H1 (cell line): ENCODE results near the gene RNF113B. TPM values are rescaled to one million over a fixed set of nuclear protein-coding genes. Genes with fewer than 3 reads are reported as not detected.
A peak's percentile ranks its signal among the peaks of the same experiment; 100 is the strongest.

Experiments
- CTCF ChIA-PET: fragments of 300-600 bp; sonication (Branson Sonifier 250); formaldehyde crosslinking; loops from one replicate; lab custom pipeline; 2021; ENCODE audit not compliant: partially characterized antibody; lab: Charles Lee
- POLR2A ChIA-PET: fragments of 300-600 bp; sonication (Branson Sonifier 250); formaldehyde crosslinking; loops from one replicate; lab custom pipeline; 2021; ENCODE audit warnings: inconsistent platforms; ENCODE audit not compliant: partially characterized antibody; lab: Charles Lee
- DNase-seq, 2 experiments: peaks; one replicate each; pipeline versions ENCODE4 v3.0.0 to v3.0.0-alpha.2; 2010 to 2022; ENCODE audit warnings: low spot score in 2 of 2, low read depth in 1 of 2, mixed read lengths in 1 of 2
- FAIRE-seq: peaks from 2 replicates; lab custom pipeline; 2011; peaks lifted over from hg19 to GRCh38; lab: Jason Lieb, UNC
- H2AFZ ChIP-seq: 2 replicates; pipeline ENCODE4 v1.8.1; 2012; ENCODE audit warnings: low read length, inconsistent platforms
- H2AK5ac ChIP-seq: 2 replicates; pipeline ENCODE4 v1.6.1; 2013; ENCODE audit warnings: low read depth, low read length
- H2BK120ac ChIP-seq: replicated peaks from 2 replicates; pipeline ENCODE3; 2013; ENCODE audit warnings: low read depth, low read length, inconsistent platforms
- H2BK12ac ChIP-seq: 2 replicates; pipeline ENCODE4 v1.6.1; 2013; ENCODE audit warnings: low read depth, low read length
- H2BK15ac ChIP-seq: 2 replicates; pipeline ENCODE4 v1.6.1; 2013; ENCODE audit warnings: low read length
- H2BK20ac ChIP-seq: 2 replicates; pipeline ENCODE4 v1.6.1; 2013; ENCODE audit warnings: low read length
- H2BK5ac ChIP-seq: 2 replicates; pipeline ENCODE4 v1.6.1; 2013; ENCODE audit warnings: low read depth, low read length
- H3K14ac ChIP-seq: 2 replicates; pipeline ENCODE4 v1.6.1; 2013; ENCODE audit warnings: inconsistent platforms; ENCODE audit not compliant: insufficient read length
- H3K18ac ChIP-seq: 2 replicates; pipeline ENCODE4 v1.6.1; 2013; ENCODE audit warnings: low read length; ENCODE audit errors: extremely low read depth
- H3K23ac ChIP-seq: 2 replicates; pipeline ENCODE4 v1.6.1; 2013; ENCODE audit warnings: inconsistent platforms; ENCODE audit not compliant: insufficient read length
- H3K23me2 ChIP-seq: 2 replicates; pipeline ENCODE4 v1.6.1; 2013; ENCODE audit warnings: low read depth, low read length
- H3K27ac ChIP-seq: 2 replicates; pipeline ENCODE4 v1.6.1; 2011; ENCODE audit warnings: low read depth, low read length, inconsistent platforms
- H3K27me3 ChIP-seq, 4 experiments: replicated peaks in 1 of 4; 1 replicate in 1 of 4; 2 replicates in 3 of 4; pipeline versions ENCODE4 v1.6.1 to v1.8.1; 2011 to 2013; ENCODE audit warnings: low read length in 3 of 4, mild to moderate bottlenecking in 3 of 4, inconsistent platforms in 2 of 4, mixed read lengths in 2 of 4, moderate library complexity in 1 of 4; ENCODE audit not compliant: control insufficient read depth in 3 of 4, insufficient read depth in 3 of 4; ENCODE audit errors: extremely low read depth in 1 of 4
- H3K36me3 ChIP-seq, 4 experiments: 2 replicates each; pipeline versions ENCODE4 v1.6.1 to v1.8.1; 2011 to 2013; ENCODE audit warnings: mild to moderate bottlenecking in 4 of 4, low read length in 3 of 4, moderate library complexity in 2 of 4, control low read depth in 1 of 4, inconsistent platforms in 1 of 4; ENCODE audit not compliant: insufficient read depth in 4 of 4, control insufficient read depth in 2 of 4
- H3K4ac ChIP-seq: replicated peaks from 2 replicates; pipeline ENCODE3; 2013; ENCODE audit warnings: low read length, low read depth, mixed read lengths, inconsistent platforms; ENCODE audit not compliant: insufficient read length
- H3K4me1 ChIP-seq, 4 experiments: replicated peaks in 1 of 4; 1 replicate in 1 of 4; 2 replicates in 3 of 4; pipeline versions ENCODE4 v1.6.1 to v1.8.1; 2011 to 2013; ENCODE audit warnings: low read length in 3 of 4, inconsistent platforms in 2 of 4, mixed read lengths in 1 of 4; ENCODE audit not compliant: insufficient read depth in 4 of 4, control insufficient read depth in 3 of 4
- H3K4me2 ChIP-seq, 2 experiments: 2 replicates each; pipeline versions ENCODE4 v1.6.1 to v1.8.1; 2011 to 2013; ENCODE audit warnings: low read depth in 2 of 2, low read length in 2 of 2, control low read depth in 1 of 2, inconsistent platforms in 1 of 2, mild to moderate bottlenecking in 1 of 2; ENCODE audit not compliant: insufficient read depth in 1 of 2
- H3K4me3 ChIP-seq, 4 experiments: fragments of 200-600, 300-600 bp in 1 of 4; sonication (generic), shearing (Covaris generic), sonication (Bioruptor Twin) in 1 of 4; 2 replicates each; pipeline versions ENCODE4 v1.5.1 to v1.8.1; 2011 to 2016; ENCODE audit warnings: low read length in 4 of 4, low read depth in 3 of 4, control low read depth in 2 of 4, inconsistent platforms in 2 of 4, mild to moderate bottlenecking in 2 of 4, mixed read lengths in 1 of 4, moderate library complexity in 1 of 4; ENCODE audit not compliant: insufficient read depth in 2 of 4; ENCODE audit errors: extremely low read depth in 1 of 4
- H3K56ac ChIP-seq: replicated peaks from 2 replicates; pipeline ENCODE3; 2013; ENCODE audit warnings: low read depth, mild to moderate bottlenecking, mixed read lengths, low read length, inconsistent platforms; ENCODE audit not compliant: insufficient read length
- H3K79me1 ChIP-seq: 2 replicates; pipeline ENCODE4 v1.6.1; 2013; ENCODE audit warnings: low read depth, low read length, control low read depth
- H3K79me2 ChIP-seq, 2 experiments: 2 replicates each; pipeline versions ENCODE4 v1.6.1 to v1.8.1; 2012 to 2013; ENCODE audit warnings: low read length in 2 of 2, mild to moderate bottlenecking in 2 of 2, inconsistent platforms in 1 of 2; ENCODE audit not compliant: insufficient read depth in 2 of 2, control insufficient read depth in 1 of 2
- H3K9ac ChIP-seq, 4 experiments: replicated peaks in 1 of 4; 1 replicate in 1 of 4; 2 replicates in 3 of 4; pipeline versions ENCODE4 v1.6.1 to v1.8.1; 2011 to 2013; ENCODE audit warnings: low read depth in 3 of 4, low read length in 3 of 4, control low read depth in 2 of 4, mild to moderate bottlenecking in 2 of 4, moderate library complexity in 2 of 4, inconsistent platforms in 1 of 4; ENCODE audit errors: extremely low read depth in 1 of 4
- H3K9me3 ChIP-seq, 2 experiments: 2 replicates each; pipeline versions ENCODE4 v1.6.1 to v1.8.1; 2012 to 2013; ENCODE audit warnings: mild to moderate bottlenecking in 2 of 2, moderate library complexity in 2 of 2, control low read depth in 1 of 2, inconsistent platforms in 1 of 2, low read depth in 1 of 2, low read length in 1 of 2, mixed read lengths in 1 of 2; ENCODE audit not compliant: insufficient read depth in 2 of 2
- H4K20me1 ChIP-seq, 2 experiments: replicated peaks in 1 of 2; 2 replicates each; pipeline versions ENCODE3 to v1.8.1; 2011 to 2013; ENCODE audit warnings: inconsistent platforms in 2 of 2, low read length in 2 of 2, mild to moderate bottlenecking in 1 of 2; ENCODE audit not compliant: insufficient read depth in 2 of 2, control insufficient read depth in 1 of 2
- H4K5ac ChIP-seq: 2 replicates; pipeline ENCODE4 v1.6.1; 2013; ENCODE audit warnings: low read length, low read depth, mixed read lengths, inconsistent platforms; ENCODE audit not compliant: insufficient read length
- H4K8ac ChIP-seq: 2 replicates; pipeline ENCODE4 v1.8.0; 2013; ENCODE audit warnings: mild to moderate bottlenecking, moderate library complexity, low read length, inconsistent platforms; ENCODE audit not compliant: insufficient read depth; ENCODE audit errors: extremely low read depth
- H4K91ac ChIP-seq: replicated peaks from 2 replicates; pipeline ENCODE3; 2013; ENCODE audit warnings: low read length, mixed read lengths, inconsistent platforms; ENCODE audit not compliant: insufficient read length
- CBX5 ChIP-seq: fragments of 300-800, 300-1000 bp; sonication (generic); IDR thresholded peaks from 2 replicates; pipeline ENCODE4 v1.7.1; 2016; ENCODE audit warnings: antibody characterized with exemption, low read length, low read depth
- CEBPB ChIP-seq: IDR thresholded peaks from 2 replicates; pipeline ENCODE4 v1.6.1; 2012; ENCODE audit warnings: low read depth, low read length
- POLR2A ChIP-seq, 2 experiments: IDR thresholded peaks; 1 replicate in 1 of 2; 2 replicates in 1 of 2; pipeline ENCODE4 v1.6.1; 2011; ENCODE audit warnings: low read depth in 2 of 2, low read length in 2 of 2, mild to moderate bottlenecking in 2 of 2; ENCODE audit errors: control extremely low read depth in 1 of 2
- RAD21 ChIP-seq, 2 experiments: IDR thresholded peaks in 1 of 2; conservative IDR thresholded peaks in 1 of 2; 2 replicates each; pipeline ENCODE4 v1.6.1; 2011; ENCODE audit warnings: low read depth in 2 of 2, low read length in 2 of 2, improper control_type of control experiment in 1 of 2, inconsistent platforms in 1 of 2, mild to moderate bottlenecking in 1 of 2, moderate library complexity in 1 of 2
- SP1 ChIP-seq: IDR thresholded peaks from 2 replicates; pipeline ENCODE4 v1.6.1; 2011; ENCODE audit warnings: low read depth, low read length
- TAF1 ChIP-seq: IDR thresholded peaks from 2 replicates; pipeline ENCODE4 v1.6.1; 2011; ENCODE audit warnings: mild to moderate bottlenecking, low read depth, low read length
- TCF12 ChIP-seq: IDR thresholded peaks from 2 replicates; pipeline ENCODE4 v1.6.1; 2011; ENCODE audit warnings: low read depth, mild to moderate bottlenecking, low read length
- WGBS, 2 experiments: shearing (Covaris generic) in 1 of 2; methylation state at CpG; one replicate each; pipeline versions ENCODE4 v1.1.6 to v1.1.7; 2013 to 2015; ENCODE audit warnings: low lambda C conversion rate in 2 of 2, mixed read lengths in 2 of 2, inconsistent platforms in 1 of 2, low coverage in 1 of 2, missing lambda C conversion rate in 1 of 2; ENCODE audit not compliant: insufficient replicate concordance in 2 of 2, insufficient coverage in 1 of 2, insufficient read length in 1 of 2; ENCODE audit errors: extremely low coverage in 1 of 2, missing lambda C conversion rate in 1 of 2; 5-methylcytosine and 5-hydroxymethylcytosine counted together
- polyA plus RNA-seq, 7 experiments: library from polyadenylated mRNA; depleted of rRNA in 3 of 7; stranded (reverse) in 5 of 7; unstranded in 2 of 7; fragments of >200 nt in 5 of 7; fragments of 200-250 nt in 2 of 7; gene quantifications; 1 replicate in 5 of 7; 2 replicates in 1 of 7; 4 replicates in 1 of 7; pipeline versions ENCODE4 v1.2.1 to v1.2.3, GENCODE V29; 2011 to 2013; ENCODE audit warnings: missing spikeins in 2 of 7, mixed read lengths in 2 of 7
- total RNA-seq: library from RNA; stranded (reverse); fragmentation: NEBNext Ultra II Directional; extraction: Animal tissue kit (Norgen Biotek cat#: 25700); gene quantifications from 2 replicates; pipeline ENCODE4 v1.2.1, GENCODE V29; 2021
- TF ChIP-seq, protein P1 (sequence below): IDR thresholded peaks from 2 replicates; pipeline ENCODE4 v1.6.1; 2012; ENCODE audit warnings: inconsistent platforms
- TF ChIP-seq, protein P2 (sequence below): IDR thresholded peaks from 2 replicates; pipeline ENCODE4 v1.6.1; 2012; ENCODE audit warnings: low read length, inconsistent platforms

The RNF113B gene
- total and polyA plus RNA-seq, 2 of the 8 experiments (the other 6 are each of a cell fraction or from before 2014, with no cell fraction given) = not detected

DNA sequence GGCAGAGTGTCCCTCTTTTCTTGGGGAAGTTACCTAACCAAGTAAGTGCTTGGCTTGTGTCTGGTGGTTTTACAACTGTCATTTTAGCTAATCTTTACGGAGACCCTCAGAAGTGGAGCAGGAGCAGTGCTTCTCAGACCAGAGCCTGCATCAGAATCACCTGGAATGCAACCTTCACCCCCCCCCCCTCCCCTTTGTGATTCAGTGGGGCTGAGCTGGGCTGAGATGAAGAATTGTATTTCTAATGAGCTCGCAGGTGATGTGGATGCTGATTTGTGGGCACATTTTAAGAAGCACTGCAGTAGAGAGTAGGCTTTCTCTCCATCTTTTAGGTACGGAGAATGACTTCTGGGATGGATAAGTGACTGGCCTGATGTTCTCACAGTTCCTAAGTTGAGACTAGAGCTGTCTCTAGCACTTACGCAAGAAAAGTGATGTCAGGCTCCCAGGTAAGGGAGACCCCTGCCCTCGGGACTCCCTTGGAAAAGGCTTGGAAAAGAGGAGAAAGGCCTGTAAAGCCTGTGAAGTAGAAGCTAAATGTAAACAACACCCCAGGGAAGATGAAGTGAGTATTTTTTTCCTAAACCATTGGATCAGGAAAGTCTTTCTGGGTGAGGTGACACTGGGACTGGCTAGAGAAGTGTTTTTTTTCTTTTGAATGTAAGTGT is 23.3 kb upstream of the RNF113B start:
- Histone ChIP-seq H2BK20ac (0 out of 2 replicates have a peak overlapping the region, but pooled peaks have one; percentile 62), H3K27ac (peak overlapping the region; percentile 56; the same call in 1 of the 2 replicates), H2AK5ac (no peak overlapping the region), H3K27me3 (no peaks in the 10 kb centered on the region), H4K91ac (peak overlapping the region; percentile 78), H3K23me2 (no peaks in the 10 kb centered on the region), H3K14ac (no peak overlapping the region), H3K36me3 (no peaks in the 10 kb centered on the region; a peak in 2 of 8 replicates), H4K8ac (no peak overlapping the region), H3K18ac (peak overlapping the region; percentile 1; the same call in 1 of the 2 replicates), H3K9me3 (peaks cover 0 to 5% of the 10 kb centered on the region in 2 experiments; a peak in 2 of 4 replicates), H3K79me1 (peaks cover 4% of the 10 kb centered on the region; the same call in 1 of the 2 replicates), H4K5ac (peak overlapping the region; percentile 80), H2BK5ac (peak overlapping the region; percentile 41), H3K9ac (peak overlapping the region in 1 of 4 experiments; percentile 27; a peak in 1 of 7 replicates), H3K23ac (no peak overlapping the region), H3K79me2 (peaks cover 0 to 77% of the 10 kb centered on the region in 2 experiments; a peak in 3 of 4 replicates), H3K4ac (no peak overlapping the region), H2BK120ac (peak overlapping the region; percentile 66), H2BK12ac (no peak overlapping the region; the same call in 1 of the 2 replicates), H2AFZ (no peak overlapping the region), H4K20me1 (no peaks in the 10 kb centered on the region), H3K4me1 (peaks cover 2 to 23% (median 10%) of the 10 kb centered on the region in 4 experiments), H2BK15ac (no peak overlapping the region), H3K56ac (no peak overlapping the region), H3K4me3 (peak overlapping the region; percentile 8 to 52 (median 24); a peak in 6 of 8 replicates), H3K4me2 (peak overlapping the region; percentile 73 to 91)
- DNase-seq (peak in 1 of 2 experiments; percentile 10), FAIRE-seq (peak; percentile 77)
- ChIA-PET CTCF (interaction anchor here (0.6 to 1.5 kb wide), 5 partner anchors 13 to 167 kb away, joined by 3 to 4 read pairs (median 4); no protein-coding TSS in a partner anchor), POLR2A (interaction anchor here (0.9 to 2.3 kb wide), 7 partner anchors 10 to 59 kb away, joined by 3 to 9 read pairs (median 4); no protein-coding TSS in a partner anchor)
- 12% methylated on average over 5 of the region's 5 CpGs; no CpG with 5 or more reads in 1 of the 2 experiments for WGBS, 2 experiments
- TF ChIP-seq POLR2A (IDR thresholded peaks at IDR 0.05; ENCODE audit: control extremely low read depth in 1 of 2, low read depth in 2 of 2, low read length in 2 of 2) (peak in 1 of 2 experiments; percentile 49; a peak in 2 of 3 replicates), RAD21 (IDR thresholded peaks at IDR 0.05 in 1 of 2, conservative IDR thresholded peaks at IDR 0.05 in 1 of 2; ENCODE audit: low read depth in 2 of 2, low read length in 2 of 2) (no peak), TCF12 (0 out of 2 replicates have a peak, but pooled peaks have one; percentile 34), CBX5 (no peak), TAF1 (peak; percentile 58; the same call in 1 of the 2 replicates), SP1 (0 out of 2 replicates have a peak, but pooled peaks have one; percentile 23), CEBPB (peak; percentile 71)
- TF ChIP-seq, protein P1, sequence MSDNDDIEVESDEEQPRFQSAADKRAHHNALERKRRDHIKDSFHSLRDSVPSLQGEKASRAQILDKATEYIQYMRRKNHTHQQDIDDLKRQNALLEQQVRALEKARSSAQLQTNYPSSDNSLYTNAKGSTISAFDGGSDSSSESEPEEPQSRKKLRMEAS = no peak
- TF ChIP-seq, protein P2, sequence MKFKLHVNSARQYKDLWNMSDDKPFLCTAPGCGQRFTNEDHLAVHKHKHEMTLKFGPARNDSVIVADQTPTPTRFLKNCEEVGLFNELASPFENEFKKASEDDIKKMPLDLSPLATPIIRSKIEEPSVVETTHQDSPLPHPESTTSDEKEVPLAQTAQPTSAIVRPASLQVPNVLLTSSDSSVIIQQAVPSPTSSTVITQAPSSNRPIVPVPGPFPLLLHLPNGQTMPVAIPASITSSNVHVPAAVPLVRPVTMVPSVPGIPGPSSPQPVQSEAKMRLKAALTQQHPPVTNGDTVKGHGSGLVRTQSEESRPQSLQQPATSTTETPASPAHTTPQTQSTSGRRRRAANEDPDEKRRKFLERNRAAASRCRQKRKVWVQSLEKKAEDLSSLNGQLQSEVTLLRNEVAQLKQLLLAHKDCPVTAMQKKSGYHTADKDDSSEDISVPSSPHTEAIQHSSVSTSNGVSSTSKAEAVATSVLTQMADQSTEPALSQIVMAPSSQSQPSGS = 0 out of 2 replicates have a peak, but pooled peaks have one; percentile 49
